ENCODE results near the gene SNF8. TPM values are rescaled to one million over a fixed set of nuclear protein-coding genes. Genes with fewer than 3 reads are reported as not detected.

The SNF8 gene
- total RNA-seq, 1 experiment from 2014 or later, result 206 TPM

DNA sequence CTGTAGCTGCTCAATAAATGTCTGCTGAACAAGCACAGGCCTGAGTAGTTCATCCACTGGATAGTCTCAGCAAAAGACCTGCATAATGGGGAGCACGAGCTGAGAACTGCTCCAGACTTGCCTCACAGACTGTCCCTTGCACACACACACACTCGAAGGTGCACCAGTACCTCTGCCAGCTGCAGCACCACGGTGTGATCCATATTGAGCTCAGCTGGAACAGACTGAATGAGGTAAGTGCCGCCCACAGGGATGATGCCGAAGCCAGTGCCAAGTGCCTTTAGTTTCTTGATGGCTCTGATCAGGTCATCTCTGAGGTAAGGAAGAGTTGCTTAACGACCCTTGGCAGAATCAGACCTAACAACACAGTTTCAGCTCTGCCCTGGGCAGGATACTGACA is 11.6 kb downstream of the SNF8 start:
- in situ Hi-C loops (cut with HindIII; ENCODE audit: low sequenced_read_pairs), result no loop called here
- DNase-seq (ENCODE audit: low spot score), result no peak

DNA sequence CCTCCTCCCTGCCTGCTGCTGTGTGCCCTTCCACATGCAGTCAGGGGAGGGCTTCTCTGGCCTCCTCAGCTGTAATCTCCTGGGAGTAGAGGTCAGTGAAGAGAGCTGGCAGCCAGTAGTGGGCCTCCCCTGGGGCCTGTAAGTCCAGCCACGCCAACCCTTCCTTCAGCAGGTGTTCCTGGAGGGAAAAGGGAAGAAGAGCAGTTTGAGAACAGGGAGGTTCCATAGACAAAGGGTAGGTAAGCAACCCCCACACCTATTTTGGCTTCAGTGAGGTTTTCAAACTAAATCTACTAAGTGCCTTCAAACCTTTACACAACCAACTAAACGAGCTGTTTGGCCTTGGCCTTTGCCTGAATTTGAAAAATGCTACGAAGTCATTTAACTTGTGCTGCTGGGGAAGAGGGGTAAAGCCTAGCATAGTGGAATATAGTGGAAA is 14.2 kb downstream of the SNF8 start:
- in situ Hi-C loops (cut with HindIII; ENCODE audit: low sequenced_read_pairs), result no loop called here
- DNase-seq (ENCODE audit: low spot score), result no peak

DNA sequence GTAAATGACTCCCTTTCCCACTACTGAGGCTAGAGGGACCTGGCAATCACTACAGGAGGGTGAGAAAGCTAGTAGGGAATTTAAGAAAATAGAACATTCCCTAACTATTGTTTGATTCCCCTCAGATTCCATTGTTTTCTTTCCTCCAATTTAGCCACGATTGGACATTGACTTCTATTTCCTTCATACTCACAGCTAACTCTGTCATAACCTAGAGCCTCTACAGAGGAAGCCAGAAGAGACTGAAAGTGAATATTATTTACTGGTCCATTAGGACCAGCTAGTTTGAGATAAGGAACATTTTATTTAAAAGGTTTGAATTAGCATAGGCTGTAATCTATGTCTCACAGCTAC is 14.9 kb downstream of the SNF8 start:
- DNase-seq (ENCODE audit: low spot score), result no peak
- in situ Hi-C loops (cut with HindIII; ENCODE audit: low sequenced_read_pairs), result no loop called here

DNA sequence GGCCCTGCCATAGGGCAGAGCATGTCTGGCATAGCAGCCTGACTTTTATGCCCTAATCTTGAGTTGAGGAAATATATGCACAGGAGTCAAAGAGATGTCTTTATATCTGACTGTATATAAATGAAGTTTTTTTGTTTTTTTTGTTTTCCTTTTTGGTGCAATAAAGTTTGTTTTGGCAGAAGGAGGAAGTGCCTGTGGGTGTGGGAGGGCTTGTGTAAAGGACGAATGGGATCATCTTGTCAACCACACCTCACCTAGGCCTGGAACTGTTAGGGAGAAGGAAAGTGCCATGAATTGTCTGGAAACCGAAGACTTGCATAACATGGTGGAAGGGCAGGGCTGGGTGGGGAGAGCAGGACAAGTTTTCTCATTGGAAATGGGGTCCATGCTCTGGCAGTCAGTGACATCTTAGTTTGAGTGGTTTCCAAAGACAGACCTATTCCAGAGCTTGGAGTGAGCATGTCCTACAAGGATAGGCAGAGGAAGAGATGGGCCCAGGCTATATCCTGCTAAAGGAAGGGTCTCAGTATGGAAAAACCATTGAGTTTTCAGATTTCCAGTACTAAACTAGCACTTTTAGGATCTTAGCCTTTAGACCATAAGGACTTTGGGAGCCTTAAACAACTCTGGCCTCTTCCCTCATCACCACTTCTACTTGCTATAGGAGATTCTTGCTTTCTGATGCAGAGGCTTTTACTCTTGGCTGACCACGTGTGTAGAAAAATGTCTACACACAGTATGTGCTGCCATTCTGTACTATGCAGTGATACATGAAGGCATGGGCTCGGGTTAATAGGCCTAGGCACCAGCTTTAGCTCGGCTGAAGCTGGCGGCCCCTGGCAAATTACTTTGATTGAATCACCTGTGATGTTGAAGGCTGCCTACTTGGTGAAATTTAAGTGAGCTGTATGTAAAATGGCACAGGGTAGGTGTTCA is 15.5 kb downstream of the SNF8 start:
- no peak for DNase-seq (ENCODE audit: low spot score)
- in situ Hi-C loops (cut with HindIII; ENCODE audit: low sequenced_read_pairs), result no loop called here

DNA sequence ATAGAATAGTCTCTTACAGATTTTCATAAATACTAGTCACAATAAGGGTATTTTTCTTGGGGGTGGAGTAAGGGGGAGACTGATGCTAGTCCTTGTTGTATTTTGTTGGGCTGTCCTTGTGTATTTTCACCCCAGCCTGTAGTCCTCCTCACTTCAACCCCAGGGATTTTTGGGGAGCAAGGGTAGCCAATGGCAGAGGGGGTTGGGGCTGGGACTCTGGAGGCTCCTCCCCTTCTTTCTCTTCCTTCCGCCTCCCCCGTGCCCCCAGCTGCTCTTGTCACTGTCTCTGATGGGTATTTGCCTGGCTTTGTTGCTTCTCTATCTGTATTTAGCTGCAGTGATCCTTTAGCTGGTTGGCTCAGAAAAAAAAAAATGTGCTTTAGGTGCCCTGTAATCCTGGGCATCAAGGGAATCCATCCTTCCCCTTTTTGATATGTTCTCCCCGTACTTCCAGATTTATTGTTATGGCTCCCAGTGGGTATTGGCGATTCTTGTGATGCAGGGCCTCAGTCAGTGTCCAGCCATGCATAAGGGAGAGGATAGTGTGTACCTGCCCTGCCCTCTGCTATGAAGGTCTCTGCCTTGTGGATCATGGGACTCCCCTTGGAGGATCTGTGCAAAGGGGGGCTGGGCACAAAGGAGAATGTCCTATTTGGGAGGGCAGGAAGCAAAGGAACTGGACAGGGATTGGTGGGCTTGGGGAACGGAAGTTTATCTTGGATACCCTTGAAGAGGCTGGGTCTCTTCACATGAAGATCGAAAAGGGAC is 16.5 kb downstream of the SNF8 start:
- in situ Hi-C loops (cut with HindIII; ENCODE audit: low sequenced_read_pairs), result no loop called here
- no peak for DNase-seq (ENCODE audit: low spot score)

DNA sequence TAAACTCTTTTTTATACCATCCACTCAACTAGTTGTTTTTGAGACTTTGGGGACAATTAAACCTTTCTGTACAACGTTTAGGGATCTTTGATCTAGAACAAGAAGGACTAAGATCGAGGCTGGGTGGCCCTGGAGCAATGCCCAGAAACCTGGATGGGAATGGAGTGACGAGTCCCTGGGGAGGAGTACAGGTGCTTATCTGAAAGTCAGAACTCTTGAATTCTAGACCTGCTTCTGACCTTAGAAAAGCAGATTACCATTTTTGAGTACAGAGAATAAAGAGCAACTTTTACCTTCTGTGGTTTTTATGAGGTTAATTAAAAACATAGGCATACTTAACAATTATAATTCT is 18.7 kb downstream of the SNF8 start:
- in situ Hi-C loops (cut with HindIII; ENCODE audit: low sequenced_read_pairs), result no loop called here
- no peak for DNase-seq (ENCODE audit: low spot score)

DNA sequence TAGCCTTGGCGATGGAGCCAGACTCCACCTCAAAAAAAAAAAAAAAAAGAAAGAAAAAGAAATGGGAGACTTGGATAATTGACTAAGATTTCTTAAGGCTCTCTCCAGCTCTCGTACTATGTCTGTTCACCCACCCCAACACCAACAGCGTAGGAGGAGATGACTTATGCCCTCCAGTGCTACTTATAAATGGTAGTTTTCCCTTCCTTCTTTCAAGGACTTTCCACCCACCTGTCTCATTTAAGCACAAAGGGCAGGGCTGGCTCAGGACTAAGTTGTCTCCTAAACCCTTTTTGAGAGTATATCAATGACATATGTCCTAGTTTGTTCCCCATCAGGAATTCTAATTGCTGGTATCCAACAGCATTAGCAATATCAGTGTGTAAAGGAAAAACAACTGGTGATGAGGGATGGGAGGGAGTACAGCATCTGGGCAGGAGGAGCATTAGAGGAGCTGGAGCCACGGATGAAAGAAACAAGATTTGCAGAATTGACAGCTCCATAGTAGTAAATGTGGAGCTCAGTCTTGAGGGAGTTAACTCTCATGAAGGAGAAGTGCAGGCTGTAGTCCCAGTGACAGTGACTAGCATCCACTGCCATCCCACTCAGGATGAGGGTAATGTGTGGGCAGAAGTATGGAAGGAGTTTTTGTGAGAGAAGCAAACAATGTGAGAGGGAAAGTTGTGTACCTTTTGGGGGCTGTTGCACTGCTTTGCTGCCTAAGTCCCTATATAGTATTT is 19.2 kb downstream of the SNF8 start:
- in situ Hi-C loops (cut with HindIII; ENCODE audit: low sequenced_read_pairs), result no loop called here
- no peak for DNase-seq (ENCODE audit: low spot score)

DNA sequence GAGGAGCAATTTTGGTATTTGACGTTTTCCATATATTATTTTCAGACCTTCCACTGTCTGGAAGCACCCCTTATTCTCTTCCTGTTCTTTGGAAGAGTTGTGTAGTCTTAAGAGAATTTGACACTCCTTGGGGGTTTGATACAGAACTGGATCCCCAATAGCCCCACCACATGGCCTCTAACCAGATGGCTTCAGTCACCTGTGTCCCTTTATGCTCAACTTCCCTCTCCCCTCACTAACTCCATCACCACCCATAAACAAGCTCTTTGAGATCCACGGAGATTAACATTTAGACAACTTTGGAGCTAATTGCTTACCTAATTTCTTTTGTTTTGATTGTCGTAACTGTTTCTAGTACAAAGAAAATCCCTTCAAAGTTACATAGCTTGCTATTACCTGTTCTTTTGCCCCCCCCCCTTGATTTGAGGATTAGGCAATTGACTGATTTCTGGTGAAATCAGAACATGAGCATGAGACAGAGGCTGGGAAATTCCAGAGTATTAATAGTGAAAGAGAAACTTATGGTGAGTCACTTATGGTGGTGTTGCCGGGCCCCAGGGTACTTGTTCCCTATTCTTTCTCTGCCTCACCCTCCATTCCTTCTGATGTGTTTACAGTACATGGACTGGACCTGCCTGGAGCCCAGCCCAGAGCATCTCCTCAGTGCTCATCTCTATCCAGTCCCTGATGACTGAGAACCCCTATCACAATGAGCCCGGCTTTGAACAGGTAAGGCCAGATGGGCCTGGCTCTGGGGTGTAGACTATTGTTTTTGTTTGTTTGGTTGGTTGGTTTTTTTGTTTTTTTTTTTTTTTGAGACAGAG is 29.0 kb downstream of the SNF8 start:
- in situ Hi-C loops (cut with HindIII; ENCODE audit: low sequenced_read_pairs), result no loop called here
- no peak for DNase-seq (ENCODE audit: low spot score)

DNA sequence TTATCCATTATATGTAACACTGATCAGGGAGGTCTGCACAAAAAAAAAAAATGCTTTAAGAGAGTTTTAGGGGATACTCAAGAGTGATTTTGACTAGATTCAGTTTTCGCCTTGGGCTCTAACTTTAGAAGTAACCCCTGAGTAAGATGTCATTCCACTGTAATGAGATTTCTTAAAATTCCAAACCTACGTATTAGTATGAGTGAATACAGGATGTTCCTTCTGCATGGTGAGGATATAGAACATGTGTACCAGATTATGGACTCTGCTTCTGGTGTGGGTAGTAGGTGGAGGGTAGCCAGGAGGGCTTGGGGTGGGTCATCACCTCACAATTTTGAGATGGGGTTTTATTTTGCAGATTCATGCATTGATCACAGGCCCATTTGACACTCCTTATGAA is 32.2 kb downstream of the SNF8 start:
- DNase-seq (ENCODE audit: low spot score), result no peak
- in situ Hi-C loops (cut with HindIII; ENCODE audit: low sequenced_read_pairs), result no loop called here

DNA sequence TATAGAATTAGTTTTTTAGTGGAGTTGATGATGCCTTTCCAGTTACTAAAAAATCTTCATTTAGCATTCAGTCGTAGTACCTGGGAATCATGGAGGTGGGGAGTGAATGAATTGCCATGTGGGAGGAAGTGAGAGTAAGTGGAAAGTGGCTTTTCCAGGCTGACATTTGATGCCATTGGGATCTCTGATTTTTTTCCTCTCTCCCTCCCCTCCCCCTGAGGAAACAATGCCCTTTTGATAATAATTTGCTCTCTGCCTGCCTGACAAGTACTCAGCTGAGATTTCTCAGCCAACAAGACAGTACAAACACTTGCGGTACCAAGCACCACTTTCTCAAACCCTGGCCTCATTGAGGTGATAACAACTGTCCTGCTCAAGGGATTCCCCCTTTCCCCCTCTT is 34.3 kb downstream of the SNF8 start:
- in situ Hi-C loops (cut with HindIII; ENCODE audit: low sequenced_read_pairs), result no loop called here
- no peak for DNase-seq (ENCODE audit: low spot score)

DNA sequence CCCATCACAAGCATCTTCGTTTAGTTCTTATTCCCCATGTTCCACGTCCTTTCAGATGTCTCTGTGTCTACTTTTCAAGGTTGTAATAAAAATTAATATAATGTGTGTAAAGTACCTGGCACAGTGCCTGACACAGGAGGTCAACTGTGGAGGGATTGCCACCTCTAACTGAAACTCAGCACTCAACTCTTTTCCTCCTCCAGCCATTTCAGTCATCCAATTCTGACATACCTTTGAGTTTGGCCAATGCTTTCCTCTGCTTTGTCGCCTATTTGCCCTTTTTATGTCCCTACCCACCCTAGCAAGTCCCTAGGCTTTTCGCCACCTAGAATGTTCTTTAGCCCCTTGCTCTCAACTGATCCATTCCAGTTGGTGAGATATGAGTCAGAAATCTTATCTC is 34.9 kb downstream of the SNF8 start:
- in situ Hi-C loops (cut with HindIII; ENCODE audit: low sequenced_read_pairs), result no loop called here
- no peak for DNase-seq (ENCODE audit: low spot score)

DNA sequence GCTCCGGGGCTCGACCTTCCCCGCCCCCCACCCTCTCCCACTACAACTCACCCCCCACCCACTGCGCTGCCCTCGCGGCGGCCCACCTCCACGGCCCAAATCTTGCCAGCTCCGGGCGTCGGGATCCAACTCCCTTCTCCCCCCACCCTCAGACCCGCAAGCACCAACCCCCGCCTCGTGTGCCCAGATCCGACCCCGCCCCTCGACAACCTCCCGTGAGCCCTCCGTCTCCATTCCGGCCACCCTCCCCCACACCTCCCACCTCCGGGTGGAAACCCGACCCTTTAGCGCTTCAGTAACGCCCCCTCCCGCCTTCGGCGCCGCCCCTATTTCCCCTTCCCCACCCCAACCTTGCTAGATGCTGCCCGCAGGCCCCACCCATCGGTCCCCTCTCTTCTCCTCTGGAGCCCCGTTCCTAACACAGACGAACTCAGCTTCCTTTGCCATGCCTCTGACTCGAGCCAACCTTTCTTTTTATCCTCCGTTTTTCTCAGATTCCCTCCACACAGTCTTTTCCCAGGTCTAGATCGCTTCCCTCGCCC is 35.7 kb downstream of the SNF8 start:
- in situ Hi-C loops (cut with HindIII; ENCODE audit: low sequenced_read_pairs), result no loop called here
- DNase-seq (ENCODE audit: low spot score), result peak; percentile 45

DNA sequence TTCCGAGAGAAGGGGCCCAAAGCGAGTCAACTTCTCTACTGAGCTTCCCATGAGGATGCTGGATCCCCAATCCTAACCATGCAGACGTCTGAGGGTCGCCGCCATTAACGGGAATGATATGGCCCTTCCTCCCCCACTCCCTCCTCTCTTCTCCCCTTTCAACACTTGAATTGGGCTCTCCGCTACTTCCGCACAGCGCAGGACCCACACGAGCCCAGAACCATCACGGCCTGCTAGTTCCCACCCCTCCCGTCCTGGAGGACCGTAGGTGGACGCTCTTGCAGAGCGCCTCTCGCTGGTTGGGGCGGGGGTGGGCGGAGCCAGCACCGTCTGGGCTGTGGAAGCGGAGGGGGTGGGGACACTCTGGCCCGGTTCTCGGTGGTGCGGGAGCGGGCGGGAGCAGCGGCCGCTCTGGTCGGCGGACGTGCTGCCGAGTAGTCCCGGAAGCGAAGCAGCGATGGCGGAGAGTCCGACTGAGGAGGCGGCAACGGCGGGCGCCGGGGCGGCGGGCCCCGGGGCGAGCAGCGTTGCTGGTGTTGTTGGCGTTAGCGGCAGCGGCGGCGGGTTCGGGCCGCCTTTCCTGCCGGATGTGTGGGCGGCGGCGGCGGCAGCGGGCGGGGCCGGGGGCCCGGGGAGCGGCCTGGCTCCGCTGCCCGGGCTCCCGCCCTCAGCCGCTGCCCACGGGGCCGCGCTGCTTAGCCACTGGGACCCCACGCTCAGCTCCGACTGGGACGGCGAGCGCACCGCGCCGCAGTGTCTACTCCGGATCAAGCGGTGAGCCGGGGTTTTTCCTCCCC is 36.4 kb downstream of the SNF8 start, which contains the start of gene UBE2Z:
Gene UBE2Z (plus strand): TSS at position 361 of the 797 bp plus-strand sequence. CDS start 97 bp downstream, at position 458.
- in situ Hi-C loops (cut with HindIII; ENCODE audit: low sequenced_read_pairs), result no loop called here

DNA sequence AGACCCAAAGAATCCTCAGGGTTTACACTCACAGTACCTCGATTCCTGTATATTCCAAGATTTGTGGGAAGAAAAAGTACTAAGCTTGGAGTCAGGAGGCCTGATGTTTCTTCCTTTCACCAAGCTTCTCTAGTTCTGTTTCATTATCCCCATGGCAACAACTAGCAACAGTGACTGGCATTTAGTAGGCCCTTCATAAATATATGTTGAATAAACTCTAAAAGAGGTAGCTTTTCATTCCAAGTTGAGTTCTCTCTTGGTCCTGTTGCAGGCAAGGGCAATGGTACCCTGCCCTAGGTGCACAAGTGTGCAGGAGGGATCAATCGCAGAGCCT is 37.0 kb downstream of the SNF8 start:
- DNase-seq (ENCODE audit: low spot score), result no peak
- in situ Hi-C loops (cut with HindIII; ENCODE audit: low sequenced_read_pairs), result no loop called here

More for the DNA sequence above, 36.4 kb downstream of the SNF8 start, which contains the start of gene UBE2Z:
- peak; percentile 98 for DNase-seq (ENCODE audit: low spot score)

DNA sequence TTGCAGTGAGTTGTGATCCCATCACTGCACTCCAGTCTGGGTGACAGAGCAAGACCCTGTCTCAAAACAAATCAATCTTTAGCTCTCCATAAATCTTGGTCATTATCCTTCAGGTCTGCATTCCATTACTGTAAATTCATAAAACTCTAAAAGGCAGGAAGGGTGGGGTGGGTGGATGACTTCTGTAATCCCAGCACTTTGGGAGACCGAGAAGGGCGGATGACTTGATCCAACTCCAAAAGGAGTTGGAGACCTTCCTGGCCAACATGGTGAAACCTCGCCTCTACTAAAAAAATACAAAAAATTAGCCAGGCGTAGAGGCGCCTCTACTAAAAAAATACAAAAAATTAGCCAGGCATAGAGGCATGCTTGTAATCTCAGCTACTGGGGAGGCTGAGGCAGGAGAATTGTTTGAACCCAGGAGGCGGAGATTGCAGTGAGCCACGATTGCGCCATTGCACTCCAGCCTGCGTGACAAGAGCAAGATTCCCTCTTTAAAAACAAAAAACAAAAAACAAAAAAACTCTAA is 38.6 kb downstream of the SNF8 start:
- in situ Hi-C loops (cut with HindIII; ENCODE audit: low sequenced_read_pairs), result no loop called here
- no peak for DNase-seq (ENCODE audit: low spot score)

DNA sequence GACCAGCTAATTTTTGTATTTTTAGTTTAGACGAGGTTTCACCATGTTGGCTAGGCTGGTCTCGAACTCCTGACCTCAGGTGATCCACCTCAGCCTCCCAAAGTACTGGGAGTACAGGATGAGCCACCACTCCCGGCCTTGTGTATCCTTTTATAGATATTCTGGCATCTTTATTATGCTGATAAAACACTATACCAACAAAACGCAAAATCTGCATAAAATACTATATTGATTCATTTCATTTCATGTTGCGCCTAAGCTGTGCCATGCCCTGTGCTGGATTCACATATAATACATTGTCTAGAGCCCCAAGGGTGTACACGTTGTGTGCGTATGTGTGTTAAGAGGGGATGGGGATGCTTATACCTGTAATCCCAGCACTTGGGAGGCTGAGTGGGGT is 40.2 kb downstream of the SNF8 start:
- no peak for DNase-seq (ENCODE audit: low spot score)
- in situ Hi-C loops (cut with HindIII; ENCODE audit: low sequenced_read_pairs), result no loop called here

DNA sequence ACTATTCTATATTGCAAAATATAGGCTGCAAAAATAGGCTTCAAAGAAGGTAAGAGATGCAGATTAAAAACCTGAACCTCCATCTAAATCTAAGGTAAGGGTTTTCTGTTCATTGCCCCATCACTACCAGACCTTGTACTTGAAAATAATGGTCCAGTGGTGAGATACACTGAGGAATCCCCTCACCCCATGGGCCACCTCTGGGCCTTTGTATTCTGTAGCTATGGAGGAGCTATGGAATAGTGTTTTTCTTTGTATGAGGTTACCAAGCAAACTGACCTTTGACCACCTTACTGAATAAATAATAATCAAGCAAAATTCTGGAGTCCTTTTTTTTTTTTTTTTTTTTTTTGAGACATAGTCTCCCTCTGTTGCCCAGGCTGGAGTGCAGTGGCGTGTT is 41.2 kb downstream of the SNF8 start:
- no peak for DNase-seq (ENCODE audit: low spot score)
- in situ Hi-C loops (cut with HindIII; ENCODE audit: low sequenced_read_pairs), result no loop called here

DNA sequence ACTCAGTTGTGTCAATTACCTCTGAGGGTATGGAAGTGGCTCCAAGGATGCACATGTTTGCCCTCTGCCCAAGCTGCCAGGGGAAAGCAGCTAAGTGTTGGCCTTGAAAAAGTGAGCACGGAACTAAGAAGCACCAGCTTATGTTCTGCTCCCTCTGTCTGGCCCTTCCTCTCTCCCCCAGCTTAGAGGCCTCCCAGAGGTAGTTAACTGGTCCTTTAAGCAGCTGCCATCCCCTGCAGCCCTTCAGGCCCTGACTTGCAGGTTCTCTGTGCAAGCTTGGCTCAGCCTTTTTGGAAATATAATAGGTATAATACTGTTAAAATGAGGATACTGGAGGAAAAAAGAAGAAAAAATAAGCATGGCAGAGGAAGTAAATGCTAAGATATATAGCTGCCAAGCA is 43.4 kb downstream of the SNF8 start:
- no peak for DNase-seq (ENCODE audit: low spot score)
- in situ Hi-C loops (cut with HindIII; ENCODE audit: low sequenced_read_pairs), result no loop called here
